ENCODE data around the gene CD46. TPM values are rescaled to one million over a fixed set of nuclear protein-coding genes. Genes with fewer than 3 reads are reported as not detected.
A peak's percentile ranks its signal among the peaks of the same experiment; 100 is the strongest.

CD46 gene
- total RNA-seq, 4 donors from 2014 or later = 89.7 to 259 (median 108) TPM

DNA sequence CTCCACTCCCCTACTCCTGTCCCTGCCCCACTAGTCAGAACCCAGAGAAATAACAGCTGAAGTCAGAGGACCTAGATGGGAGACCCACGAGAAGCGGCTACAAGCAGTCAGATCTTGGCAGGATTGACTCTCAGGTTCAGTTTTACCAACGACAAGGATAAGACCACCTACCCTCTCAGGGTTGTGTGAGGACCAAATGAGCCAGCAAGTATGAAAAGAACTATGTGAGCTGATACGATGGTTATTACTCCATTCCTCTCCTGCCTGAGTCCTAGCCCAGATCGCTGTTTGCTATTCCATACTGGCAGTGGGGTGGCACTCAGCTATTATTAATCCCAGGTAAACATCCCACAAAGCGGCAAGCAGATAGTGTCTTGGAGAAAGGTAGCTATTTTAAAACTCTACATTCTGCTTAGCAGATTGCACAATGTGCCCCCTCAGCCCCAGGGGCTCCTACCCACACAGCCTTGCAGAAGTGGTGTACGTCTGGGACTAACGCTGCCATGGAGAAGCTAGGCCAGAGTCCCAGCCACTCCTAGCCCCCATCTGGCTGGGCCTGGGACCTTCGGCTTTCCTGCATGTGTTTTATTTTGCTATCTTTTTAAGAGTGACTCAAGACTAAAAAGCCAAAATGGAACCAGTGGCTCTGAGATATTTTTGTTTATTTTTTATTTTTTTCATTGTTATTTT is 58.9 kb downstream of the CD46 start:
- H3K27me3 ChIP-seq = no peaks in the 10 kb centered on the region
- peaks cover 94% of the 10 kb centered on the region for H3K4me1 ChIP-seq
- H3K27ac ChIP-seq = peak overlapping the region; percentile 3
- TF ChIP-seq, protein P1, sequence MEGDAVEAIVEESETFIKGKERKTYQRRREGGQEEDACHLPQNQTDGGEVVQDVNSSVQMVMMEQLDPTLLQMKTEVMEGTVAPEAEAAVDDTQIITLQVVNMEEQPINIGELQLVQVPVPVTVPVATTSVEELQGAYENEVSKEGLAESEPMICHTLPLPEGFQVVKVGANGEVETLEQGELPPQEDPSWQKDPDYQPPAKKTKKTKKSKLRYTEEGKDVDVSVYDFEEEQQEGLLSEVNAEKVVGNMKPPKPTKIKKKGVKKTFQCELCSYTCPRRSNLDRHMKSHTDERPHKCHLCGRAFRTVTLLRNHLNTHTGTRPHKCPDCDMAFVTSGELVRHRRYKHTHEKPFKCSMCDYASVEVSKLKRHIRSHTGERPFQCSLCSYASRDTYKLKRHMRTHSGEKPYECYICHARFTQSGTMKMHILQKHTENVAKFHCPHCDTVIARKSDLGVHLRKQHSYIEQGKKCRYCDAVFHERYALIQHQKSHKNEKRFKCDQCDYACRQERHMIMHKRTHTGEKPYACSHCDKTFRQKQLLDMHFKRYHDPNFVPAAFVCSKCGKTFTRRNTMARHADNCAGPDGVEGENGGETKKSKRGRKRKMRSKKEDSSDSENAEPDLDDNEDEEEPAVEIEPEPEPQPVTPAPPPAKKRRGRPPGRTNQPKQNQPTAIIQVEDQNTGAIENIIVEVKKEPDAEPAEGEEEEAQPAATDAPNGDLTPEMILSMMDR (IDR thresholded peaks at IDR 0.05) = no peak
- TF ChIP-seq POLR2AphosphoS5 (IDR thresholded peaks at IDR 0.05) (no peak), EP300 (IDR thresholded peaks at IDR 0.05) (no peak), POLR2A (IDR thresholded peaks at IDR 0.05) (no peak)
- H3K9me3 ChIP-seq = no peaks in the 10 kb centered on the region
- WGBS = 77% methylated on average over 9 of the region's 9 CpGs
- peaks cover 85% of the 10 kb centered on the region for H3K36me3 ChIP-seq
- H3K4me3 ChIP-seq = no peak overlapping the region
- DNase-seq (ENCODE audit: low spot score in 2 of 2) = no peak

DNA sequence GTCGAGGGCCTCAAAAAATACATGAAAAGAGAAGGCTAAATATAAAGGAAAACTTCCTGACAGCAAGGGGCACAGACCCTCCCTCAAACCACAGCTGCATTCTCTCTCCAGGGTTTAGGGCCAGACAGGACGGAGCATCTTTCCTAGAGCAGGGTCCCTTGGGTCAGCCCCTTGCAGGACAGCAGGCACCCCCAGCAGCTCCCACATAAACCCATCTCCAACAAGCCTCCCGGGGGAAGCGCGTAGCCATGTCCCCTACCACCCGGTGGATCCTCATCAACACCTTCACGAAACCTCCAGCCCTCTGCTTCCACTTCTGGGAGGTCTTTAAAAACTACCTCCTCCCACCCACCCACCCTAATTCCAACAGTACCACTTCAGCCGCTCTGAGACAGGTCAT is 59.5 kb downstream of the CD46 start:
- TF ChIP-seq EP300 (IDR thresholded peaks at IDR 0.05) (no peak), POLR2AphosphoS5 (IDR thresholded peaks at IDR 0.05) (no peak), POLR2A (IDR thresholded peaks at IDR 0.05) (no peak)
- TF ChIP-seq, protein P1 (IDR thresholded peaks at IDR 0.05) = no peak
- H3K27ac ChIP-seq = no peak overlapping the region
- no peak overlapping the region for H3K4me3 ChIP-seq
- peaks cover 94% of the 10 kb centered on the region for H3K4me1 ChIP-seq
- peak in 1 of 2 donors; percentile 44 for DNase-seq (ENCODE audit: low spot score in 2 of 2)
- peaks cover 86% of the 10 kb centered on the region for H3K36me3 ChIP-seq
- 92% methylated on average over 8 of the region's 8 CpGs for WGBS
- H3K9me3 ChIP-seq = no peaks in the 10 kb centered on the region
- no peaks in the 10 kb centered on the region for H3K27me3 ChIP-seq

DNA sequence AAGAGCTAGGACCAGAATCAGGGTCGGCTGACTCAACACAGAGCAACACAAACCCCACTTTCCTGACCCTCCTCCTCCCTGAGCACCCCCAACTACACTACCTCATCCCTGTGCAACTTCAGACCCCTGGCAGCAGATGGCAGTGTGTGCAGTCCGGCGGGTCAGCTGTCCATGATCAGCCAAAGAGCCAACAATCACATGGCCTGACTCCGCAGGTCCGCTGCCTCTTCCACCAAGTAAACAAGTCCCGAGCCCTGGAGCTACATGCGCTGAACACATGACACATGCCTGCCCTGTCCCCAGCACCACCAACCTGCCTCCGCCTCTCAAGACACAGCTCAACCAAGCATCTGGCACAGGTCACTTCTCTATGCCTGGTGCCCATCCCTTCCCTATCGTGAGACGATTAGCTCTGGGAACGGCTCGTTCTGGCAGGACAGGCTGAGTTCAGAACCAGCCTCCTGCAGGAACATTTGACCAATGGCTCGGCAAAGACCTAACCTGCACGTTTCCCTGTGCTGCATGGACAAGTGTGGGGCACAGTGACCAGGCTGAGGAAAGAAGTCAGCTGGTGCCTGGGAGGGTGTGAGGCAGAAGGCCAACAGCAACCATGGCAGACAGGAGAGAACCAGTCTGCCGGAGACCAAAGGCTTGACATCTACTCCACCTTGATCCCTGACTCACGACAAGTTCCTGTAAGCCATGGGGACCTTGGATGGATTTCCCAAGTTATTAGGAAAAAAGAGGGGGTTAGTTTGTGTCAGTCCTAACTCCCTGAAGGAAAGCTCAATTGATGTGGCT is 60.3 kb downstream of the CD46 start:
- H3K27me3 ChIP-seq = no peaks in the 10 kb centered on the region
- H3K36me3 ChIP-seq = peaks cover 80% of the 10 kb centered on the region
- no peak for TF ChIP-seq EP300 (IDR thresholded peaks at IDR 0.05)
- TF ChIP-seq, protein P1 (IDR thresholded peaks at IDR 0.05) = peak; percentile 18 to 22
- peak in 1 of 2 donors; percentile 80 for DNase-seq (ENCODE audit: low spot score in 2 of 2)
- H3K4me1 ChIP-seq = peaks cover 94% of the 10 kb centered on the region
- H3K4me3 ChIP-seq = peak overlapping the region; percentile 0
- WGBS = 85% methylated on average over 15 of the region's 16 CpGs
- no peaks in the 10 kb centered on the region for H3K9me3 ChIP-seq
- peak overlapping the region; percentile 7 for H3K27ac ChIP-seq

DNA sequence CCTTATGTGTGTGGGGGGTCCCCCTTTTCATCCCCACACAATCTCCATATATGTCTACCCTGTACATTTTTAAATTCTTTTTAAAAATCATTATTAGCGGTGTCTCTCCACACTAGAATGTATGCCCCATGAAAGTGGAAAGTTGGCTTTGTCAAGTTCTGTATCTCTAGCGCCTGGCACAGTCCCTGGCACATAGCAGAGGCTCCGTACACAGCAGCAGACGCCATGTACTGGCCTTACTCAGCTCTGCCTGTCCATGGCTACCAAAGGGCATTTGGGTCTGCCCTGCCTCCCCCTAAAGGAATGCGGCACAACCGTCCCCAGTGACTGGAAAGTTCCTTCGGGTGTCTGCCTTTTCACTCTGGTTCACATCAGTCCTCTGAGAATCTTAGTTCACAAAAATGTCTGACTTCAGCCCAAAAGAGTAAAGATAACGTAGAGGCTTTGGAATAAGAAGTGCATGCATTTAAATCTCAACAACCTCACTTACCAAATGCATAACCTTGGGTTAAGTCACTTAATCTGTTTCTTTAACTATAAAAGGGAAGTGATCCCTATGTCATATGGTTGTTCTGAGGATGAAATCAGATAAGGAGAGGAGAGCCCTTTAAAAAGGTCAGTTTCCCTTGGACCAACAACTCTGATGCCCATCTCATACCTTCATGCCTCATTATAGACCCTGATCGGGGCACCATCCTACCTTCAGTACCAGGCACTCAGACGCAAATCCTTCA is 61.1 kb downstream of the CD46 start:
- Histone ChIP-seq H3K27ac (peak overlapping the region; percentile 47), H3K4me1 (peaks cover 94% of the 10 kb centered on the region), H3K4me3 (no peak overlapping the region), H3K27me3 (no peaks in the 10 kb centered on the region), H3K36me3 (peaks cover 82% of the 10 kb centered on the region), H3K9me3 (no peaks in the 10 kb centered on the region)
- WGBS = 90% methylated on average over 10 of the region's 10 CpGs
- DNase-seq (ENCODE audit: low spot score in 2 of 2) = peak in 1 of 2 donors; percentile 38
- TF ChIP-seq EP300 (IDR thresholded peaks at IDR 0.05) = no peak
- TF ChIP-seq POLR2A (IDR thresholded peaks at IDR 0.05) = no peak
- TF ChIP-seq, protein P1 (IDR thresholded peaks at IDR 0.05) = no peak
- no peak for TF ChIP-seq POLR2AphosphoS5 (IDR thresholded peaks at IDR 0.05)

DNA sequence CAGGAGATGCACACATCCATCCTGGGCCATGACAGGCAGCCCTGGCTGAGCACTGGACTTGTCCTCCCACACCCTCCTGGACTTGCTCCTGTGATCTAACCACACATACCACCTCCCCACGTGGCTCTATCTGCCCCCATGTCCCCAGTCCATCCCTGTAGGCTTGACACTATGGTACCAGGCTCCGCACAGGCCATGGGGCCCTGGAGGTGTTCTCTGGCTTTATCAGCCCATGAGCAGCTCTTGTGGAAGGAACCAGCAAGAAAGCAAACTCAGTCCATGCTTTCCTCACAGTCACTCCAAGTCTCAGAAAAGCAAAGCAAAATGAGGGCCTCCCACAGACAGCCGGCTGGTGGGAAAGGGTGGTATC is 61.6 kb downstream of the CD46 start:
- H3K9me3 ChIP-seq = no peaks in the 10 kb centered on the region
- peaks cover 81% of the 10 kb centered on the region for H3K36me3 ChIP-seq
- no peak overlapping the region for H3K4me3 ChIP-seq
- H3K27ac ChIP-seq = peak overlapping the region; percentile 47
- 79% methylated on average over 3 of the region's 3 CpGs for WGBS
- peak in 1 of 2 donors; percentile 50 for DNase-seq (ENCODE audit: low spot score in 2 of 2)
- H3K27me3 ChIP-seq = no peaks in the 10 kb centered on the region
- TF ChIP-seq, protein P1 (IDR thresholded peaks at IDR 0.05) = no peak
- TF ChIP-seq EP300 (IDR thresholded peaks at IDR 0.05) (no peak), POLR2AphosphoS5 (IDR thresholded peaks at IDR 0.05) (no peak), POLR2A (IDR thresholded peaks at IDR 0.05) (no peak)
- peaks cover 92% of the 10 kb centered on the region for H3K4me1 ChIP-seq
